Caco-2 (cell line): ENCODE data around the gene RPL22. TPM values are rescaled to one million over a fixed set of nuclear protein-coding genes. Genes with fewer than 3 reads are reported as not detected.

Source experiments
- BruUV-seq: library from RNA; stranded (reverse); fragments of 400-500 nt; replicated peaks from 2 replicates; lab custom pipeline; 2021; lab: Mats Ljungman, UMichigan
- CTCF ChIA-PET: fragments of 300-600 bp; sonication (Branson Sonifier 250); formaldehyde crosslinking; loops from one replicate; lab custom pipeline; 2022; ENCODE audit warnings: antibody characterized with exemption; lab: Charles Lee
- POLR2A ChIA-PET: fragments of 300-600 bp; sonication (Branson Sonifier 250); formaldehyde crosslinking; loops from one replicate; lab custom pipeline; 2022; ENCODE audit warnings: antibody characterized with exemption; lab: Charles Lee
- DNase-seq, 2 experiments: peaks; one replicate each; pipeline versions ENCODE4 v3.0.0 to v3.0.0-alpha.2; 2020 to 2022
- H3K27me3 ChIP-seq: replicated peaks from 2 replicates; pipeline ENCODE4 v1.6.0; 2011; ENCODE audit warnings: low read length; ENCODE audit not compliant: control insufficient read depth, insufficient read depth
- H3K36me3 ChIP-seq: 2 replicates; pipeline ENCODE4 v1.5.1; 2011; ENCODE audit warnings: low read length; ENCODE audit not compliant: control insufficient read depth, insufficient read depth
- H3K4me1 ChIP-seq: fragments of 250-450 bp; sonication (Bioruptor Pico); 2 replicates; pipeline ENCODE4 v1.5.1; 2020; ENCODE audit warnings: mild to moderate bottlenecking
- H3K4me3 ChIP-seq: 2 replicates; pipeline ENCODE4 v1.5.1; 2011; ENCODE audit warnings: low read depth, mild to moderate bottlenecking, control low read depth, low read length
- H3K9me3 ChIP-seq: fragments of 250-450 bp; sonication (Bioruptor Pico); 2 replicates; pipeline ENCODE4 v1.5.1; 2020; ENCODE audit warnings: mild to moderate bottlenecking, moderate library complexity
- H3K27ac Mint-ChIP-seq: one replicate; pipeline ENCODE4 v1.8.0; 2022; ENCODE audit warnings: mixed read lengths; ENCODE audit not compliant: unreplicated experiment
- H3K27me3 Mint-ChIP-seq: one replicate; pipeline ENCODE4 v1.8.0; 2022; ENCODE audit warnings: mixed read lengths; ENCODE audit not compliant: insufficient read depth, unreplicated experiment
- H3K36me3 Mint-ChIP-seq: one replicate; pipeline ENCODE4 v1.8.0; 2022; ENCODE audit warnings: mild to moderate bottlenecking, mixed read lengths; ENCODE audit not compliant: insufficient read depth, unreplicated experiment
- H3K4me1 Mint-ChIP-seq: one replicate; pipeline ENCODE4 v1.8.0; 2022; ENCODE audit warnings: low read depth, mixed read lengths; ENCODE audit not compliant: unreplicated experiment
- H3K4me3 Mint-ChIP-seq: one replicate; pipeline ENCODE4 v1.8.0; 2022; ENCODE audit warnings: mild to moderate bottlenecking, moderate library complexity, mixed read lengths; ENCODE audit not compliant: unreplicated experiment
- H3K9me3 Mint-ChIP-seq: one replicate; pipeline ENCODE4 v1.8.0; 2022; ENCODE audit warnings: mixed read lengths; ENCODE audit not compliant: unreplicated experiment
- CTCF ChIP-seq, 2 experiments: fragments of 200-600 bp in 1 of 2; IDR thresholded peaks; 1 replicate in 1 of 2; 2 replicates in 1 of 2; pipeline versions ENCODE4 v1.5.1 to v1.8.0; 2011 to 2022; ENCODE audit warnings: antibody characterized with exemption in 1 of 2, control low read depth in 1 of 2, inconsistent platforms in 1 of 2, low read depth in 1 of 2, low read length in 1 of 2, mild to moderate bottlenecking in 1 of 2, moderate library complexity in 1 of 2; ENCODE audit not compliant: insufficient read depth in 1 of 2, severe bottlenecking in 1 of 2, unreplicated experiment in 1 of 2
- intact Hi-C: fragments of 100-400 bp; cut with micrococcal nuclease; formaldehyde crosslinking; loops from one replicate; pipeline ENCODE4 v1.10.0; 2022; ENCODE audit not compliant: unreplicated experiment
- total RNA-seq: library from RNA; stranded (reverse); gene quantifications from 2 replicates; pipeline ENCODE4 v1.2.3, GENCODE V29; 2022

Gene RPL22
- total RNA-seq, 1 experiment from 2014 or later: 406 TPM

- no peaks in the 10 kb centered on the region for H3K27me3 ChIP-seq
Measured at GRCh38 chr1:6247651-6248050, 48.3 kb upstream of the RPL22 start.

GRCh38 chr1:6246497-6247467 lies 47.4 kb upstream of the RPL22 start:
- CTCF ChIA-PET: interaction anchor here (0.5 to 1.5 kb wide), 11 partner anchors 12 to 194 kb away, joined by 3 to 6 read pairs (median 4); no protein-coding TSS in a partner anchor
- H3K4me1 ChIP-seq: 0 out of 2 replicates have a peak, but pooled peaks cover 10% of the 10 kb centered on the region
- H3K9me3 Mint-ChIP-seq: no peaks in the 10 kb centered on the region
- TF ChIP-seq CTCF (IDR thresholded peaks at IDR 0.05; ENCODE audit: insufficient read depth in 1 of 2, low read depth in 1 of 2, low read length in 1 of 2, severe bottlenecking in 1 of 2, unreplicated experiment in 1 of 2): peak; percentile 87 to 90
- intact Hi-C loops: loop anchor here (1.0 to 5.0 kb wide), 4 partner anchors 96 to 246 kb away; partner anchors contain the start of gene PLEKHG5
- no peaks in the 10 kb centered on the region for H3K27me3 ChIP-seq
- no peak overlapping the region for H3K27ac Mint-ChIP-seq
- H3K4me1 Mint-ChIP-seq: no peaks in the 10 kb centered on the region
- H3K36me3 ChIP-seq: no peaks in the 10 kb centered on the region
- no peaks in the 10 kb centered on the region for H3K9me3 ChIP-seq
- BruUV-seq: no TSS peak
- peaks cover 5% of the 10 kb centered on the region for H3K36me3 Mint-ChIP-seq
- POLR2A ChIA-PET: no interaction called here
- no peak overlapping the region; the same call in 1 of the 2 replicates for H3K4me3 ChIP-seq
- peak; percentile 80 to 85 for DNase-seq
- H3K4me3 Mint-ChIP-seq: peak overlapping the region; percentile 62
- H3K27me3 Mint-ChIP-seq: peaks cover 3% of the 10 kb centered on the region

More at GRCh38 chr1:6247651-6248050, 48.3 kb upstream of the RPL22 start:
- BruUV-seq: no TSS peak
- H3K27ac Mint-ChIP-seq: no peak overlapping the region
- no peaks in the 10 kb centered on the region for H3K9me3 ChIP-seq
- H3K27me3 Mint-ChIP-seq: peaks cover 3% of the 10 kb centered on the region
- peaks cover 5% of the 10 kb centered on the region for H3K36me3 Mint-ChIP-seq
- H3K4me1 ChIP-seq: 0 out of 2 replicates have a peak, but pooled peaks cover 10% of the 10 kb centered on the region
- intact Hi-C loops: loop anchor here (2.0 to 5.0 kb wide), 2 partner anchors 95 to 245 kb away; partner anchors contain the start of gene PLEKHG5
- H3K4me3 ChIP-seq: no peak overlapping the region
- ChIA-PET POLR2A (no interaction called here), CTCF (interaction anchor here (0.5 to 1.5 kb wide), 6 partner anchors 13 to 908 kb away, joined by 3 to 5 read pairs (median 4); partner anchors contain the start of gene GPR153)
- TF ChIP-seq CTCF (IDR thresholded peaks at IDR 0.05; ENCODE audit: insufficient read depth in 1 of 2, low read depth in 1 of 2, low read length in 1 of 2, severe bottlenecking in 1 of 2, unreplicated experiment in 1 of 2): no peak
- H3K9me3 Mint-ChIP-seq: no peaks in the 10 kb centered on the region
- no peak for DNase-seq
- no peaks in the 10 kb centered on the region for H3K36me3 ChIP-seq
- H3K4me1 Mint-ChIP-seq: no peaks in the 10 kb centered on the region
- no peak overlapping the region for H3K4me3 Mint-ChIP-seq
